ENCODE measurements around the gene KRTAP1-1.
"Not testable (repeated sequence)": the region's sequence is repeated elsewhere in the genome, so short reads cannot be mapped to it uniquely, and the experiment has no call there.

Gene KRTAP1-1

DNA sequence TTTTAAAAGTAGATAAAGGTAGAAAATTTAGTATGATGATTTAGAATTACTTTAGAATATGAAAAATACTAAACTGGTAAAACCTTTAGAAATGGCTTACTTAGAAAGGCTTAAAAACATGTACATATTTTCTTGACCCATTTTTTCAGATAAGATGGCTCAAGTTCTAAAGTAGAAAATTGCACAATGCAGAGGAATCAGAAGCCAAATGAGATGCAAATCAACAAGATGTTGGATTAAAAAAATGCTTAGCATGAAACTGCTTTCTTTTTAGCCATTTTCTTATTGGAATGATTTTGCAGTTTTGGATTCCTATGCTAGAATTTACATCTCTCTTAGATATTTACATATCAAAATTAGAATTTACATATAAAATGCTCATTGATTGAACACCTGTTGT, 30.8 kb downstream of the KRTAP1-1 start:
- no peak for DNase-seq

DNA sequence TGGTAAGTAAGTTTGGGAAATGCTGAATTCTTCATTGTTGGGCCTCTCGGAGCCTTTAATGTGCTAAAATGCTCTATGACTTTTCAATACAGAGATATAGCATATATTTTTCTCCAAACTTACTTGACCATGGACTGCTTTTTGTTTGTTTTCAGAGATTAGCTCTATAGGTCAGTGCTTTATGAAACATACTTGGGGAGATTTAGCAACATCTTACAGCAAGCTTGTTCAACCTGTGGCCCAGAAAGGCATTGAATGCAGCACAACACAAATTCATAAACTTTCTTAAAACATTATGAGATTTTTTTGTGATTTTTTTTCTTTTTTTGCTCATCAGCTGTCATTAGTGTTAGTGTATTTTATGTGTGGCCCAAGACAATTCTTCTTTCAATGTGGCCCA, 31.3 kb downstream of the KRTAP1-1 start:
- no peak for DNase-seq

DNA sequence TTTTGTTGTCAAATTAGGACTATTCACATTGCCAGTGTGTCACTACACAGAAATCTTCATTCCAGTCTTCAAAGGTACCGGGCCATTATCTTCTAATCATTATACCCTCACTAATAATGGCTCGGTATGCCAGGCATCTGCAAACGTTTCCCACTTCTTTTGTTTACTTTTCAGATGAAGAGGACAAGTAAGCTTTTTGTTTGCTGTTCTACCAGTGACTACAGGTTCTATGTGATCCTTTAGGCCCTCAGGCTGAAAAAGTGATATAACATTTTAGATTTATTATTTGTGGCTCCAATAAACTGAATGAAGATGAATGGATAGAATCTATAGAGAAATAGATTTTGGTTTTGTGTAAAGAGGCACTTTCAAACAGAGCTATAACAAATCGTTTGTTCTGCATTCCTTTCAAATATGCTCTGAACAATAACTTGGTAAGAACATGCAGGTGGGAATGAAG, 31.9 kb downstream of the KRTAP1-1 start:
- no peak for DNase-seq

DNA sequence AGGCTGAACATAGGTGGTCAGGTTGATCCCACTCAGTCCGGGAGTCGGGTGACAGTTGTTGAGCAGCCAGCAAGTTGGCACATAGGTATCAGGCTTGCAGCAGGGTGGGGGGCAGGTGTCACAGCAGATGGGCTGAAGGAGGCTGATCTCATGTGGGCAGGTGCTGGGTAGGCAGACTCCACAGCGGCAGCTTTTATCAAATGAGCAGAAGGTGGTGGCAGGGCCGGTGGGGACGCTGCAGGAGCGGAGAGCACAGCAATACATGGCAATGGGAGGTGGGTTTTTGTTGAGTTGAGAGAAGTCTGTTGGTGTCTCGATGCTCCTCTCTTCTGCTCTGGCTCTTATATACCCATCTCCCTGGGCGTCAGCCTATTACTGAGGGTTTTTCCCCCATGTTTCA, 32.4 kb downstream of the KRTAP1-1 start, which contains the start of gene KRTAP3-1:
Gene KRTAP3-1 (minus strand): TSS at position 318 of the 400 bp plus-strand sequence. CDS start 54 bp downstream, at position 264.
- no peak for DNase-seq

DNA sequence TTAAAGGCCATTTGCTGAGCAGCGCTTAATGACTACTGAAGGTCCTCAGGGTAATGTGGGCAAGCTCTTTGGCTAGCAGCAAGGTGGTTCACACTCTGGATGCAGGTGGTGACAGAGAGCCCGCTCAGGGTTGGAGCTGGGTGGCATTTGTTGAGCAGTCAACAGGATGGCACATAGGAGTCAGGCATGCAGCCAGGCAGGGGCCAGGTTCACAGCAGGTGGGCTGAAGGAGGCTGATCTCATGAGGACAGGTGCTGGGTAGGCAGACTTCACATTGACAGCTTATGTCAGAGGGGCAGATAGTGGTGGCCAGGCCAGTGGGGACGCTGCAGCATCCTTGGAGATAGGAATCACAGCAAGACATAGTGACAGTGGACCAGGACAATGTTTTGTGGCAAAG, 36.9 kb downstream of the KRTAP1-1 start:
- DNase-seq: no peak

DNA sequence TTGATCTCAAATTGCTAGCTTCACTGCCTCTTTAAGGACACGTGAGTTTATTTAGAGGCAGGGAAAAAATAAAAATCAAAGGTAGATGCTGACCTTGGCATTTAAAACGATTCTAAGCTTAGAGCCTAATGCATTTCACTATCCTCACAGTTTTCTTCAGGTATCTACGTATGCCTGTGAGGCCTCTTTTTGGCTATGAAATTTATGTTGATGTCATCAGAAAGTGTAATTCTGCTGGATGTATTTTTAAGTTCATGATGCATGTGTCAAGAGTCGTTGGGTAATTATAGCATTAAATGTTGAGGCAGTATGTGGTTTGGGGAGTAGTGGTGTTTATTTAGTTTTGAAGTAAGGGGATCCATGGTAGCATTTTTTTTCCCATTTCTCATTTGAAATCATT, 37.3 kb downstream of the KRTAP1-1 start:
- DNase-seq: no peak

DNA sequence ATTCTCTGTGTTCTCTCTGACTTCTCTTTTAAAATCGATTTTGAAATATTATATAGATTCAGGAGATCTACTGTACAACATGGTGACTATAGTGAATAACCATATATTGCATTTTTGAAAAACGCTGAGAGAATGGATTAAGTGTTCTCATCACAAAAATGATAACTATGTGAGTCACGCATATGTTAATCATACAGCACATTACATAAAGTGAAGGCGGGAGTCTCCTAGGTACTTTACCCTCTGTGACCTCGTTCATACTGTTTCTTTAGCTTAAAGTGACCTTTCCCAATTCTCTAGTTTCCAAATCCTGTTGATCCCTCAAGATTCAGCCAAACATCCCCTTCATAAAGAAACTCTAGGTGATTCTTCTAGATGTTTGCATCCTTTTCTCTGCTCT, 38.4 kb downstream of the KRTAP1-1 start:
- no peak for DNase-seq

DNA sequence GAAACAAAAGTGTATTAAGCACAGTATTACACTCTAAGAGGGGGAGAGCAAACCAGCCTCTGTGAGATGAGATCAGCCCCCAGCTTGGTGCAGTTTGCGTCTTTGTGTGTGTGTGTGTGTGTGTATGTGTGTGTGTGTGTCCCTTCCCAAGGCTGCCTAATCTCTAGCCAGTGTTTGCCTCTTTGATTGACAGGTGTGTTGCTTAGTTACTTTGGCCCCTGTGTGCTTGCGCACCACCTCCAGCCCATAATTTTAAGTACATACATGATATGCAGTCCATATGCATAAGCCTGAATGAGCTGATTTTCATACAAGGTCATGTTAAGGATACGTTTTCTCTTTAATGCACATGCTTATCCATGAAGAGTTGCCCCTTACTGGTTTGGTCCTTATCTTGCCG, 39.5 kb downstream of the KRTAP1-1 start:
- DNase-seq: no peak

DNA sequence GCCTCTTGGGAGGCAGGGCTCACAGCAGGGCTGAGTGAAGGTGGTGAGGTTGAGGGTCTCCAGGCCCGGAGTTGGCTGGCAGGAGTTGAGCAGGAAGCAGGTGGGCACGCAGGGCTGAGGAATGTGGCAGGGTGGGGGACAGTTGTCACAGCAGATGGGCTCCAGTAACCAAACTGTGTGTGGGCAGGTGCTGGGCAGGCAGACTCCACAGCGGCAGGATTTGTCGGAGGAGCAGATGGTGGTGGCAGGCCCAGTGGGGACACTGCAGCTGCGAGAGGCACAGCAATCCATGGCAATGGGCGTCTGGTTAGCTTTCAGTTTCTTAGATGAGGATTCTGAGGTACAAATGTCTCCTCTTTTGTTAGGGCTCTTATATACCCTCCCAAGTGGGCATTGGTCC, 41.7 kb downstream of the KRTAP1-1 start, which contains the start of gene KRTAP3-2:
Gene KRTAP3-2 (minus strand): TSS at position 344 of the 400 bp plus-strand sequence. CDS start 53 bp downstream, at position 291.
- not testable (repeated sequence) for DNase-seq

DNA sequence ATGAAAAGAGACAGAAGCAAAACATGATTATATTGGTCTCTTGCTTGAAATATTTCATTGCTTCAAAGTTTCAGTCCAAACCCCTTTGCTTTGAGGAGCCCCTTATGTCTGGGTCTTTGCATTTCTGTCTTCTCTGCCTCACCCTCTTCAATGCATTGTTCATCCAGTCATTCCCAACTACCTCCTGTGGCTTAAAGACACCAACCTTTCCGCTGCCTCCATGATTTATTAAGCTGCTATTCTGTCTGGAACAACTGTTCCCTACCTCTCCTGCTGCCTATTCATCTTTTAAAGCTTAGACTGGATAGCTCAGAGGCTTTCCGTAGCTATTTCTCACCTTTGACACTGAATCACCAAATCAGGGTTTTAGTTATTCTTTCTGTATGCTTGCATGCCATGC, 43.9 kb downstream of the KRTAP1-1 start:
- no peak for DNase-seq

DNA sequence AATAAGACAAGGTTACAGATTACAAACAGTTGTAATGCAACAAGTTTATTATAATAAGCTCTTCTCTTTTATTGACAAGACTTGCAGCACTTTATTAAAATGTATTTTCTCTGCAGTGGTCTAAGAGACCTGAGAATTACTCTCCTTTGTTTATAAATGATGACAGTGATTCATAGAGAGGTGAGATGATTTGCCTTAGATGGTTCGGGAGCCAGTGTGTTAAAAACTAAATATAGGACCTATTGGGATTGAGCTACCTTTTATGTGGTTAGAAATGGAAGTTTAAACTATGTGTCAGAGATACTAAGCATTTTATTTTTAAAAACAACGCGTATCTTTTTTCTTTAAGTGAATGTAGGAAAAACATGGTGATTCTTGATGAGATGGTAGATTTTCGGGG, 44.4 kb downstream of the KRTAP1-1 start:
- no peak for DNase-seq

DNA sequence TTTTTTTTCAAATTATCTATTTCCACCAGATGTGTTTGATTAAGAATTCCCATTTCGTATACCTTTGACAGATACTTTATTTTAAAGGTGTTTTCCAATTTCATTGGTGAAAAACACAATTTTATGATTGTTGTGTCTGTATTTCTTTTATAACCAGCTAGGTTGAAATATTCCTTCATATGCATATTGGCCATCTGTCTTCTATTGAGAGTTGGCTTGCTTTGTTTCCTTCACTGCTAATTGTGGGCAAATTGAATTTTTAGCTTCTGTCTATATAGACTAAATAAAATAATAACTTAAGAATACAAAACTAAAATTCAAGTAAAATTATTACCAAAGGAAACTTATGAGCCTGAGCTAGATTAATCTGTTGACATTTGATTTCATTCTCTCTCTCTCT, 46.1 kb downstream of the KRTAP1-1 start:
- DNase-seq: no peak

DNA sequence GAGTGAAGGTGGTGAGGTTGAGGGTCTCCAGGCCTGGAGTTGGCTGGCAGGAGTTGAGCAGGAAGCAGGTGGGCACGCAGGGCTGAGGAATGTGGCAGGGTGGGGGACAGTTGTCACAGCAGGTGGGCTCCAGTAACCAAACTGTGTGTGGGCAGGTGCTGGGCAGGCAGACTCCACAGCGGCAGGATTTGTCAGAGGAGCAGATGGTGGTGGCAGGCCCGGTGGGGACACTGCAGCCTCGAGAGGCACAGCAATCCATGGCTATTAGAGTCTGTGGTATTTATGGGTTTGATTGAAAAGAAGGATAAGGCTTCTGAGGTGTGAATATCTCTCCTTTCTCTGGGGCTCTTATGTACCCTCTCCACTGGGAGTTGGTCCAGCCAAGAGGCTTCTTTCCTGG, 47.4 kb downstream of the KRTAP1-1 start, which contains the start of gene KRTAP3-3:
Gene KRTAP3-3 (minus strand): TSS at position 326 of the 400 bp plus-strand sequence. CDS start 67 bp downstream, at position 259.
- DNase-seq: no peak

DNA sequence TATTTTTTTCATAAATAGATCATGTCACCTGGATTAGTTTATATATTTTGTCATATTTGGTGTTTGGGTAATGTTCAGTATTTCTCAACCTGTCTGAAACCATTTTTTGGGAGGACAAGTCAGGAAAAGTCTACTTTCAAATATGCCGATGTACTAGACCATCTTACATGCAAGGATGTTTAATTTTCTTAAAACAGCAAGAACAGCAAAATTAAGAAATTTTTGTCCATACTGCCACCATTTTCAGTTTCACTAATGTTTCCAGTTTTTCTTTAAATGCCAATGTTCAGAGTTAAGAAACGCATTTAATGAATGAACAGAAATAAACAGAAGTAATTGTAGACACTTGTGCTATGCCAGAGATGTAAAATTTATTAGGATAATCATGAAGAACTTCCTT, 48.2 kb downstream of the KRTAP1-1 start:
- no peak for DNase-seq

DNA sequence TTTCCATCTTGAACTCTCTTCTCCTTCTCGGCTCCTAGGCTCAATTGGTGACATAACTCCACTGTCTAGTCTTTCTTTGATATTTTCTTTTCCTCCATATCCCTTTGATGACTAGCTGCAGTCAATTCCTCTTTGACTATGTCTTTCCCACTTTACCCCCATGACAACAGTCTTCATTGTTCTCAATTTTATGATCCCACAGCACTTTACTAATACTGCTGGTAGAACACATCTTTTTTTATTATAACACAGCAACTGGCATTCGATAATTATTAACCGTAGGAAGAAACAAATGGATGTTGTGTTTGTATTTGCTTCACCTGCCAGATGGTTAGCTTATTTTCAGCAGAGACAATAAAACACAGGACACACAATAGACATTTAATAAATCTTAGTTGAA, 48.6 kb downstream of the KRTAP1-1 start:
- DNase-seq: no peak

All from CD4-positive, alpha-beta T cell treated with Interleukin-1 beta for 1 hour (primary cell).